ENCODE measurements around the gene RYR2. TPM values are rescaled to one million over a fixed set of nuclear protein-coding genes. Genes with fewer than 3 reads are reported as not detected.

RYR2 gene
- total and polyA plus RNA-seq, 2 of the 8 experiments (the other 6 are each of a cell fraction or from before 2014, with no cell fraction given), result 1.3 to 4.4 TPM

DNA sequence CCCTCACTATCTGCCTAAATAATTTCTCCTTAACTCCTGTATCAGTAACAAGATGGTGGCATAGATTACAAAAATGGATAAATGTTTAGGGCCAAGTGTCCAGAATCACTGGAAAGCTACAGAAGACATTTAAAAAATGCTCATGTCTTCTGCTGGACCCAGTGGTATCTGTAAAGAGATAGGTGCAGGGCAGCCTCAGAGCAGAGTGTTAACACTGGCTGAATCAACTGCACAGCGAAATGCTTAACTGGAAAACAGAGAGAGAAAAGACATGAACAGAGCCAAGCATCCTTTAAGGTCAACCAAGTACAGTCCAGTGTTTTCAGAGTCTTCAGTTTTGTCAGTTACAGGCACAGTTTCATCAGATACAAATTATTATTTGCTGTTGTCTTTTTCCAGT is 429.4 kb downstream of the RYR2 start (continued):
- TF ChIP-seq TEAD4 (IDR thresholded peaks at IDR 0.05; ENCODE audit: low read depth, low read length), result no peak
- TF ChIP-seq CEBPB (IDR thresholded peaks at IDR 0.05; ENCODE audit: low read depth, low read length), result no peak
- TF ChIP-seq MAFK (IDR thresholded peaks at IDR 0.05; ENCODE audit: low read depth, low read length), result no peak
